GM21447 (cell line): ENCODE results near the gene ZMYM3.
"Not testable (repeated sequence)": the region's sequence is repeated elsewhere in the genome, so short reads cannot be mapped to it uniquely, and the experiment has no call there.

Experiments used
- ATAC-seq: cut with Tn5 transposase; IDR thresholded peaks from one replicate; pipeline ENCODE4 v1.9.1; 2021; ENCODE audit not compliant: unreplicated experiment

Gene ZMYM3

DNA sequence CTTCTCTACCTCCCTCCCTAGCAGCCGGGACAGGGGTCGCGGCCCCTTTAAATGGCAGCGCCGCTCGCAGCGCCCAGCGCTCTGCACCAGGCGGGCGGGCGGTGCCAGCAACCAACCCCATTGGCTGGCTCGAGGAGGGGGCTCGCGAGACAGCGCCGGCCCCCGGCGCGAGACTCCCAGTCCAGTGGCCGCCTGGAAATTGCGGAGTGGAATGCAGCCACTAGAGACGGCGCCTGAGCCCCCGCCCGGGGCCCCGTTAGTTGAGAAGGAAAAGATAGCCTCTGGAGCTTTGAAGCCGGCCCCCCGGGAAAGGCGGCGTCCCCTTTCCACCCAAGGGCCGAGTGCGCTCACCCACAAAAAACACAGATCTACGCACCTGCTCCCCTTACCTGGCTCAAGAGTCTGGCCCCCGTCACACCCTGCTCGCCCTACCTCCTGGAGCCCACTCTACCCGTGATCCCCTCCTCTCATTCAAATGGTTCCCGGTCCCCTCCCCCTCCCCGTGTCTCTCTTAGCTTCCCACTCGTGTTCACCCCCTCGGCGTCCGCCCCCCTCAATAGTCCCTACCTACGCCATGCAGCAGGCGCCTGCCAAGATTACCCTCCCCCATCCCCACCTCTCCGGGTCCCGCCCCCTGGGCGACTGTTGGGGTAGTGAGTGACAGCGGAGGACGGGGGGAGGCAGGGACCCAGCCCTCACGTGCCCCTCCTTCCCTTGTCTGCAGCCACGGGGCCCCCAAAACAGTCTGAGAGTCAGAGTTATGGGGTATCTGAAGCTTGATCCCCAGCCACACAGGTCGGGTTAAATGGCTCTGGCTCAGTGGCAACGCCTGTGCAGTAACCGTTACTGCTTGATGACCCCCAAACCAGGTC lies at the start of gene ZMYM3:
TSS of gene ZMYM3 (minus strand) at position 49 of the 872 bp plus-strand sequence. CDS start 885 bp downstream, outside the sequence.
- peak; percentile 73 for ATAC-seq

GRCh38 chrX:71302461-71303213 lies 48.7 kb upstream of the ZMYM3 start:
- ATAC-seq: no peak

DNA sequence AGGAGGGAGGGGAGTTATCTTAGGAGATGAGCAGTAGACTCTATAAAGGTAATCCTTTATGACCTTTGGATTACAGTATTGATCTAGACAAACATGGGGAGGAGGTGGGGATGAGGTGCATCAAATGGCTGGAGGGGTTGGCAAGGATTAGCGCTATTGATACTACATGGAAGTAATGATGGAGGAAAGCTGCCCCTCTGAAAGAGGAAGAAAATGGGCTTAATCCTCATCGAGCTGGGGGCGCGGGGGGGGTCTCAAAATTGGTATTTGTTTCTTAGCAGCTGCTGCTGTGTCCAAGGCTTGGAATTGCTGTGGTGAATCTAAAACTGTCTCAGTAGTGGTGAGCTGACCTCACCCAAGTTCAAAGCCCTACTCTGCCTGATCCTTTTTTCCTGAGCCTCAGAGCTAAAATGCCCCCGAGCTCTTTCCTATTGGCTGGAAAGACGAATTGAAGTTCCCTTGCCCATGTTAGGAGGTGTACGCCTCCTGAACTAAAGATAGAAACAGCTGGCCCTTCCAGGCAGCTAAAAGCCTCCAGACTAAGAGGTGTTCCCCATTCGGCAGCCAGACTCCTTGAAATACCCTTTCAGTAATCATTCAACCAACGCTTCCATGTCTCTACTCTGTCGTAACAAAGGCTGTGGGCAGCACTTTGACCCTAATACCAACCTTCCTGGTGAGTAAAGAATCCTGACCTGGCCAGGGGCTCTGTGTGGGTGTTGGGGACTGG lies 47.4 kb upstream of the ZMYM3 start, which contains the start of gene ITGB1BP2:
TSS of gene ITGB1BP2 (plus strand) at position 556 of the 730 bp plus-strand sequence. CDS start at position 613, 57 bp downstream.
- ATAC-seq: no peak

- ATAC-seq: not testable (repeated sequence)
Observed at GRCh38 chrX:71300495-71300894, 46.6 kb upstream of the ZMYM3 start.

- ATAC-seq: not testable (repeated sequence)
Observed at GRCh38 chrX:71300064-71300463, 46.1 kb upstream of the ZMYM3 start.

- no peak for ATAC-seq
Observed at GRCh38 chrX:71298119-71298518, 44.2 kb upstream of the ZMYM3 start.

GRCh38 chrX:71296806-71297205 lies 42.9 kb upstream of the ZMYM3 start:
- no peak for ATAC-seq

GRCh38 chrX:71292669-71293365 lies 38.9 kb upstream of the ZMYM3 start:
- no peak for ATAC-seq

- ATAC-seq: no peak
Observed at GRCh38 chrX:71291381-71291780, 37.4 kb upstream of the ZMYM3 start.

DNA sequence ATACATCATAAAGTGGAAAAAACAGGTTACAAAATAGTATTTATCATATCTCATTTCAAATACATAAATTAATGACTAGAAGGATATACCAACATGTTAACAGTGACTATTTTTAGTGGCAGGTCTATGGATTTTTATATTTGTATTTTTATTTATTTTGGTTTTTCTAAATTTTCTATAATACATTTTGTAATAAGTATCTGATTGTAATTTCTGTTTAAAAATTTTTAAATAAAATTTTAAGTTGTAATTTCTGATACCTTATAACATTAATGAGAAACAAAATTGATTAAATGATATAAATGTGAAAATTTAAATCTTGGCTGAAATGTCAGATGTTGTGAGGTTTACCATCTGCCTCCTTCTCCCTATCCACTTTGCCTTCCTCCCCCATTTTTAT lies 32.0 kb upstream of the ZMYM3 start:
- no peak for ATAC-seq

DNA sequence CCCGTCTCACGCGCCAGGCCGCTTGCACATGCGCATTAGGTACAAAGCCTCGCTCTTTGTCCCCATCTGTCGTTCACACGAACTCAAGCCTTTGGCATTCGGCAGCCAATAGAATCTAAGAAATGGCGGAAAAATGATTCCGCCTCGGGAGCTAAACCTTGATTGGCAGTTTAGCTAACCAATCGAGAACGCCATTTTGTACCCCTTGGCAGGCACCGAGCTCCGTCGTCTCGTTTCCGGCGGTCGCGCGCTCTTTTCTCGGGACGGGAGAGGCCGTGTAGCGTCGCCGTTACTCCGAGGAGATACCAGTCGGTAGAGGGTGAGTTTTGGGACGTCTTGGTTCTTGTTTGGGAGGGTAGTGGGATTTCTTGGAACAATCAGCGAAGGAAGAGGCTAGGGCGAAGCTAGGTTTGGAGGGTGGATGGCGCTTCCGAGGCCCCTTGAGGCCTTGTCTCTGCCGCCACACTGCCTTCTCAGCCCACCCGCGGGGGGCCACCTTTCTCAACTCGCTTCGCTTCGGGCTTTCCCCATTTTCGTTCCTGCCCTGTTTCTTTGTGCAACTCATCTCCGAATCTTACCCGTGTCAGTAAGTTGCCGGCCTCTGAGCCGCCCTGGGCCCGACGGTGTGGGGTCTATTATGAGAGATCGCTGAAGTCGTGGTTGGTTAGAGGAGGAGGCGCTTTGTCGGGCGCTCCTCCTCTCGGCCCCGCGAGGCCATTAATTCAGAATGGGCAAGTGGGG lies 29.6 kb upstream of the ZMYM3 start, which contains the start of gene NONO:
TSS of gene NONO (plus strand) at position 233 of the 741 bp plus-strand sequence. CDS start 7,003 bp downstream, outside the sequence.
- ATAC-seq: peak; percentile 84

- peak; percentile 45 for ATAC-seq
Observed at GRCh38 chrX:71282514-71283402, 28.8 kb upstream of the ZMYM3 start.

GRCh38 chrX:71281300-71281699 lies 27.4 kb upstream of the ZMYM3 start:
- not testable (repeated sequence) for ATAC-seq

DNA sequence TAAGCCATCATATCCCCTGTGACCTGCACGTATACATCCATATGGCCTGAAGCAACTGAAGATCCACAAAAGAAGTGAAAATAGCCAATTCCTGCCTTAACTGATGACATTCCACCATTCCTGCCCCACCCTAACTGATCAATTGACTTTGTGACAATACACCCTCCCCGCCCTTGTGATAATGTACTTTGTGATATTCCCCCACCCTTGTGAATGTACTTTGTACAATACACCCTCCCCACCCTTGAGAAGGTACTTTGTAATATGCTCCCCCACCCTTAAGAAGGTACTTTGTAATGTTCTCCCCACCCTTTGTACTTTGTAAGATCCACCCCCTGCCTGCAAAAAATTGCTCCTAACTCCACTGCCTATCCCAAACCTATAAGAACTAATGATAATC lies 18.4 kb upstream of the ZMYM3 start:
- ATAC-seq: not testable (repeated sequence)

DNA sequence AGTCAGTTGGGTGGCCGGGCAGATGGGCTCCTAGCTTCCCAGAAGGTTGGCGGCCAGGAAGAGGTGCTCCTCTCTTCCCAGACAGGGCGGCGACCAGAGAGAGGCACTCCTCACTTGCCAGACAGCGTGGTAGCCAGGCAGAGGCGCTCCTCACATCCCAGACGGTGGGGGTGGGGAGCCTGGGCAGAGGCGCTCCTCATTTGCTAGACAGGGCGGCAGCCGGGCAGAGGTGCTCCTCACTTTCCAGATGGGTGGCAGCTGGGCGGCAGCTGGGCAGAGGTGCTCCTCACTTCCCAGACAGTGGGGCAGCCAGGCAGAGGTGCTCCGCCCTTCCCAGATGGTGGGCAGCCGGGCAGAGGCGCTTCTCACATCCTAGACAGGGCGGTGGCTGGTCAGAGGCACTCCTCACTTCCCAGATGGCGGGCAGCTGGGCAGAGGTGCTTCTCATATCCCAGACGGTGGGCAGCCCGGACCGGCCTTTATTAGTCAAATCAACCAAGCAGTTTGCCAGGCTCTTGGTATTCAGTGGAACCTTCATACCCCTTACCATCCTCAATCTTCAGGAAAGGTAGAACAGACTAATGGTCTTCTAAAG lies 16.0 kb upstream of the ZMYM3 start:
- no peak for ATAC-seq

DNA sequence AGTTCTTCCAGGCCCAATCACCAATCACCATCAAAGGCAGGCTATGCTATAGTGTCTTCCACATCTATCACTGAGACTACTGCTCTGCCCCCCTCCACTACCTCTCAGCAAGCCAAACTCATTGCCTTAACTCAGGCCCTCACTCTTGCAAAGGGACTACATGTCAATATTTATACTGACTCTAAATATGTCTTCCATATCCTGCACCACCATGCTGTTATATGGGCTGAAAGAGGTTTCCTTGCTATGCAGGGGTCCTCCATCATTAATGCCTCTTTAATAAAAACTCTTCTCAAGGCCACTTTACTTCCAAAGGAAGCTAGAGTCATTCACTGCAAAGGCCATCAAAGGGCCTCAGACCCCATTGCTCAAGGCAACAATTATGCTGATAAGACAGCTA lies 14.7 kb upstream of the ZMYM3 start:
- not testable (repeated sequence) for ATAC-seq

- ATAC-seq: no peak
Observed at GRCh38 chrX:71256856-71257255, 2.9 kb upstream of the ZMYM3 start.

DNA sequence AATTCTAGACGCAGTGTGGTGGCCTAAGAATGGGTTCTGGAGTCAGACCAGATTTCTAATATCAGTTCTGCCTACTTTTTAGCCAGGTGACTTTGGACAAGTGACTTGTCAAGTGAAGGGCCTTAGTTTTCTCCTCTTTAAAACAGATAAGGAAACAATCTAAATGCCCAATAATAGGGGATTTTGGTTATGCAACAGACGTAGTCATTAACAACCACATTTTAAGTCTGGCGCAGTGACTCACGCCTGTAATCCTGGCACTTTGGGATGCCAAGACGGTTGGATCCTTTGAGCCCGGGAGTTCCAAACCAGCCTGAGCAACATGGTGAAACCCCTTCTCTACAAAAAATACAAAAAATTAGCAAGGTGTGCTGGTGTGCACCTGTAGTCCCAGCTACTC lies 2.1 kb upstream of the ZMYM3 start:
- no peak for ATAC-seq
